Nephron (organoid): Measurements from ENCODE around the gene PRLHR.
"Not testable (repeated sequence)": the region's sequence is repeated elsewhere in the genome, so short reads cannot be mapped to it uniquely, and the experiment has no call there.

Source experiments
- H3K27ac Mint-ChIP-seq, 3 experiments: 2 replicates each; pipeline ENCODE4 v1.8.0; 2020; ENCODE audit warnings: mixed read lengths in 3 of 3, mild to moderate bottlenecking in 2 of 3, moderate library complexity in 1 of 3
- H3K27me3 Mint-ChIP-seq: 2 replicates; pipeline ENCODE4 v1.8.0; 2021; ENCODE audit warnings: low read depth, mild to moderate bottlenecking, moderate library complexity, mixed read lengths
- H3K36me3 Mint-ChIP-seq: 2 replicates; pipeline ENCODE4 v1.8.0; 2020; ENCODE audit warnings: low read depth, mixed read lengths
- H3K4me1 Mint-ChIP-seq: 2 replicates; pipeline ENCODE4 v1.8.0; 2020; ENCODE audit warnings: mixed read lengths
- H3K4me3 Mint-ChIP-seq, 3 experiments: 2 replicates each; pipeline ENCODE4 v1.8.0; 2020; ENCODE audit warnings: mild to moderate bottlenecking in 3 of 3, mixed read lengths in 3 of 3, moderate library complexity in 2 of 3
- H3K9me3 Mint-ChIP-seq: 2 replicates; pipeline ENCODE4 v1.8.0; 2020; ENCODE audit warnings: mixed read lengths
- CTCF ChIP-seq, 3 experiments: fragments of 200-600 bp; sonication (generic); IDR thresholded peaks; one replicate each; pipeline ENCODE4 v1.5.0; 2021; ENCODE audit warnings: antibody characterized with exemption in 3 of 3; ENCODE audit not compliant: unreplicated experiment in 3 of 3

PRLHR gene

GRCh38 chr10:118621304-118621942 lies 26.0 kb upstream of the PRLHR start:
- H3K27me3 Mint-ChIP-seq = peaks cover 60% of the 10 kb centered on the region
- no peak for TF ChIP-seq CTCF (IDR thresholded peaks at IDR 0.05; ENCODE audit: unreplicated experiment in 3 of 3)
- no peaks in the 10 kb centered on the region for H3K36me3 Mint-ChIP-seq
- no peaks in the 10 kb centered on the region for H3K9me3 Mint-ChIP-seq
- H3K4me1 Mint-ChIP-seq = no peaks in the 10 kb centered on the region
- H3K27ac Mint-ChIP-seq = no peak overlapping the region
- no peak overlapping the region for H3K4me3 Mint-ChIP-seq

DNA sequence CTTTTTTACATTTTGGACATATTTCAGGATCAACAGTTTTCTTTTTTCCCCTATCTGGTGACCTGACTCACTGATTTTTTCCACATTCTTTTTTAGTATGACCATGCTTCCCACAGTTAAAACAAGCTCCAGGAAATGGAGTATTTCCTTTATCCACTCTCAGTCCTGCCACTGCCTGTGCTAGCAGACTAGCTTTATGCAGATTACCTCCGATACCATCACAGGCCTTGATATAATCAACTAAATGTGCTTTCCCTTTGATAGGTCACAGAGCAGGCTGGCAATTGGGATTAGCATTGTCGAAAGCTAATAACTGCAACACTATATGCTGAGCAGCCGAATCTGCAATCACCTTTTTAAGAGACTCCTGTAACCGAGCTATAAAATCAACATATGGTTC lies 18.4 kb upstream of the PRLHR start:
- H3K4me1 Mint-ChIP-seq, H3K36me3 Mint-ChIP-seq, H3K27ac Mint-ChIP-seq, H3K4me3 Mint-ChIP-seq, H3K9me3 Mint-ChIP-seq: not testable (repeated sequence)
- peaks cover 25% of the 10 kb centered on the region for H3K27me3 Mint-ChIP-seq

DNA sequence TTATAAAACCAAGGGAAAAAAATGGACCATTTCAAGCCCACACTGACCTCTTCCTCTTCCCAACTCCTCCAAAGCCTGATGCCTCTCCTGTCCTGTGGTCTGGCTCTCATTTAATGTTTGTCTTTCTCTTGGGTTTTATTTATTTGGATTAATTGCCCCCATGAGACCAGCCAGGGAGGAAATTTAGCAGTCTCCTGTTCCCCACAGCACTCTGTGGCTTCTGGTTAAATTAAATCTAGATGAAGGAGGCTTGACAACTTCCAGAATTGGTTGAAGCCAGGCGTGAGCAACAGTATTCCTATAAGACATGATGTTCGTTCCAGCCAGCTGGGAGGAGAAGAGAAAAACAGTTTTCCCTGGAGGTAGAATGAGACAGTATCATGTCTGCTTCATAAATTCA lies 15.1 kb upstream of the PRLHR start:
- TF ChIP-seq CTCF (IDR thresholded peaks at IDR 0.05; ENCODE audit: unreplicated experiment in 3 of 3) = no peak
- Mint-ChIP-seq H3K27me3 (peaks cover 40% of the 10 kb centered on the region), H3K4me3 (no peak overlapping the region), H3K4me1 (no peaks in the 10 kb centered on the region), H3K9me3 (no peaks in the 10 kb centered on the region), H3K36me3 (no peaks in the 10 kb centered on the region), H3K27ac (no peak overlapping the region)

GRCh38 chr10:118607768-118608354 lies 12.4 kb upstream of the PRLHR start:
- peaks cover 57% of the 10 kb centered on the region for H3K27me3 Mint-ChIP-seq
- no peaks in the 10 kb centered on the region for H3K4me1 Mint-ChIP-seq
- no peaks in the 10 kb centered on the region for H3K9me3 Mint-ChIP-seq
- no peak overlapping the region for H3K27ac Mint-ChIP-seq
- H3K4me3 Mint-ChIP-seq = no peak overlapping the region
- H3K36me3 Mint-ChIP-seq = no peaks in the 10 kb centered on the region
- no peak for TF ChIP-seq CTCF (IDR thresholded peaks at IDR 0.05; ENCODE audit: unreplicated experiment in 3 of 3)

DNA sequence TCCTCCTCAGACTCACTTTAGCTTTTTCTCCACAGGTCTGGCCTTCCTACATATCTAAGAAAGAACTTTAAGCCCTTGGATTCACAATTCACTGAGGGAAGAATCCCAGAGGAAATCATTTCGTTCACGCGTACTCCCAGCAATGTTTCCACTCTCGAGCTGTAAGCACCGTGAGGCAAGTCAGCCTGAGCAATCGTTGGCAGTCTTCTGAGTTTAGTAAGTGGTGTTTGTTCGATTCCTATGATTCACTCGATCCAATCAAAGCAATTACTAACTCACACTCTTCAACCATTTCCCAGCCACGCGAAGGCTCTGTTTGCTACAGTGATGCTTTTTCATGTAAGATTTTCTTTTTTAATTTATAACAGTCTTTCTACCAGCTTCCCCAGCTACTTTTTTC lies 10.2 kb upstream of the PRLHR start:
- H3K27me3 Mint-ChIP-seq = peaks cover 58% of the 10 kb centered on the region
- H3K4me1 Mint-ChIP-seq = no peaks in the 10 kb centered on the region

More for the DNA sequence above, 10.2 kb upstream of the PRLHR start:
- Mint-ChIP-seq H3K4me3 (no peak overlapping the region), H3K36me3 (no peaks in the 10 kb centered on the region), H3K9me3 (no peaks in the 10 kb centered on the region), H3K27ac (no peak overlapping the region)
- TF ChIP-seq CTCF (IDR thresholded peaks at IDR 0.05; ENCODE audit: unreplicated experiment in 3 of 3) = no peak
